K562 (cell line): ENCODE results near the gene PPP1R14D. TPM values are rescaled to one million over a fixed set of nuclear protein-coding genes. Genes with fewer than 3 reads are reported as not detected.
A peak's percentile ranks its signal among the peaks of the same experiment; 100 is the strongest.

Experiments
- ARHGAP35 ChIP-seq: fragments of 450-650 bp; IDR thresholded peaks from 2 replicates; pipeline ENCODE4 v1.6.1; 2018; ENCODE audit not compliant: partially characterized antibody
- CBX8 ChIP-seq: fragments of 200-600 bp; sonication (generic); IDR thresholded peaks from 2 replicates; pipeline ENCODE4 v1.6.1; 2012; ENCODE audit warnings: borderline replicate concordance, mixed run types, low read depth, mild to moderate bottlenecking, moderate library complexity, mixed read lengths, low read length, control low read depth, inconsistent platforms; ENCODE audit not compliant: poor library complexity, severe bottlenecking; ENCODE audit errors: extremely low read depth
- ELF4 ChIP-seq: fragments of 450-650 bp; formaldehyde crosslinking; IDR thresholded peaks from 2 replicates; pipeline ENCODE4 v1.4.0; 2022; ENCODE audit warnings: missing genetic modification characterization
- HIVEP1 ChIP-seq: fragments of 250-450 bp; sonication (Bioruptor Pico); IDR thresholded peaks from 2 replicates; pipeline ENCODE4 v1.4.0; 2020; ENCODE audit warnings: mild to moderate bottlenecking
- KDM2B ChIP-seq: fragments of 250-450 bp; sonication (Bioruptor Pico); IDR thresholded peaks from 2 replicates; pipeline ENCODE4 v1.8.0; 2021; ENCODE audit warnings: mild to moderate bottlenecking, moderate library complexity
- MEIS2 ChIP-seq: fragments of 450-650 bp; IDR thresholded peaks from 2 replicates; pipeline ENCODE4 v1.6.1; 2014; ENCODE audit warnings: mild to moderate bottlenecking; ENCODE audit not compliant: partially characterized antibody
- NFIX ChIP-seq: fragments of 250-450 bp; sonication (Bioruptor Pico); IDR thresholded peaks from 2 replicates; pipeline ENCODE4 v1.4.0; 2020; ENCODE audit warnings: low read depth, mild to moderate bottlenecking, moderate library complexity
- POLR3G ChIP-seq: IDR thresholded peaks from 2 replicates; pipeline ENCODE4 v1.6.1; 2011; ENCODE audit not compliant: insufficient read length, insufficient replicate concordance; ENCODE audit errors: extremely low read depth
- SRF ChIP-seq, 2 experiments: fragments of 250-450, 450-650 bp in 1 of 2; sonication (Bioruptor Pico) in 1 of 2; sonication (generic) in 1 of 2; formaldehyde crosslinking; IDR thresholded peaks; 2 replicates each; pipeline versions ENCODE4 v1.5.0 to v1.5.1; 2020 to 2022; ENCODE audit warnings: mild to moderate bottlenecking in 1 of 2, missing genetic modification reagents in 1 of 2
- TARDBP ChIP-seq: fragments of 450-650 bp; IDR thresholded peaks from 2 replicates; pipeline ENCODE4 v1.6.1; 2016
- TRIM24 ChIP-seq, 2 experiments: fragments of 450-650 bp; IDR thresholded peaks; 2 replicates each; pipeline ENCODE4 v1.6.1; 2016
- ZNF3 ChIP-seq: fragments of 250-450 bp; sonication (Bioruptor Pico); IDR thresholded peaks from 2 replicates; pipeline ENCODE4 v1.5.0; 2021; ENCODE audit warnings: mild to moderate bottlenecking, moderate library complexity
- ZNF780A ChIP-seq: fragments of 250-450 bp; sonication (Bioruptor Pico); IDR thresholded peaks from 2 replicates; pipeline ENCODE4 v1.5.0; 2021; ENCODE audit warnings: mild to moderate bottlenecking
- ZSCAN32 ChIP-seq: fragments of 450-650 bp; formaldehyde crosslinking; IDR thresholded peaks from 2 replicates; pipeline ENCODE4 v1.4.0; 2020; ENCODE audit warnings: mild to moderate bottlenecking, moderate library complexity
- polyA plus RNA-seq, 8 experiments: library from polyadenylated mRNA; depleted of rRNA in 4 of 8; stranded (reverse) in 5 of 8; unstranded in 3 of 8; fragments of >200 nt; fragmentation: Nextera tagmentation in 2 of 8; fragmentation: Illumina TruSeq in 1 of 8; extraction: Ambion mirVana in 2 of 8; extraction: Trizol in 1 of 8; gene quantifications; 2 replicates each; pipeline versions ENCODE4 v1.2.1 to v1.2.3, GENCODE V29; 2011 to 2014; ENCODE audit warnings: inconsistent platforms in 1 of 8, missing spikeins in 1 of 8
- total RNA-seq, 7 experiments: library from RNA; depleted of rRNA in 6 of 7; stranded (reverse); fragments of >200 nt in 6 of 7; fragmentation: Illumina TruSeq in 2 of 7; extraction: Trizol in 2 of 7; gene quantifications; 2 replicates each; pipeline versions ENCODE4 v1.2.1 to v1.2.3, GENCODE V29; 2011 to 2021; ENCODE audit warnings: low replicate concordance in 1 of 7
- TF ChIP-seq, protein P1 (sequence below): fragments of 250-450 bp; sonication (Bioruptor Pico); IDR thresholded peaks from 2 replicates; pipeline ENCODE4 v1.5.0; 2021; ENCODE audit warnings: mild to moderate bottlenecking, moderate library complexity
- TF ChIP-seq, protein P2 (sequence below): fragments of 200-400 bp; formaldehyde crosslinking; IDR thresholded peaks from 2 replicates; pipeline ENCODE4 v1.6.1; 2017; ENCODE audit warnings: mild to moderate bottlenecking, low read depth, low read length, moderate library complexity
- TF ChIP-seq, protein P3 (sequence below): fragments of 250-450 bp; sonication (Bioruptor Pico); IDR thresholded peaks from 2 replicates; pipeline ENCODE4 v1.4.0; 2020

Gene PPP1R14D
- total and polyA plus RNA-seq, 9 of the 15 experiments (the other 6 are each of a cell fraction or from before 2014, with no cell fraction given): 0.11 to 0.18 TPM; not detected in 7

DNA sequence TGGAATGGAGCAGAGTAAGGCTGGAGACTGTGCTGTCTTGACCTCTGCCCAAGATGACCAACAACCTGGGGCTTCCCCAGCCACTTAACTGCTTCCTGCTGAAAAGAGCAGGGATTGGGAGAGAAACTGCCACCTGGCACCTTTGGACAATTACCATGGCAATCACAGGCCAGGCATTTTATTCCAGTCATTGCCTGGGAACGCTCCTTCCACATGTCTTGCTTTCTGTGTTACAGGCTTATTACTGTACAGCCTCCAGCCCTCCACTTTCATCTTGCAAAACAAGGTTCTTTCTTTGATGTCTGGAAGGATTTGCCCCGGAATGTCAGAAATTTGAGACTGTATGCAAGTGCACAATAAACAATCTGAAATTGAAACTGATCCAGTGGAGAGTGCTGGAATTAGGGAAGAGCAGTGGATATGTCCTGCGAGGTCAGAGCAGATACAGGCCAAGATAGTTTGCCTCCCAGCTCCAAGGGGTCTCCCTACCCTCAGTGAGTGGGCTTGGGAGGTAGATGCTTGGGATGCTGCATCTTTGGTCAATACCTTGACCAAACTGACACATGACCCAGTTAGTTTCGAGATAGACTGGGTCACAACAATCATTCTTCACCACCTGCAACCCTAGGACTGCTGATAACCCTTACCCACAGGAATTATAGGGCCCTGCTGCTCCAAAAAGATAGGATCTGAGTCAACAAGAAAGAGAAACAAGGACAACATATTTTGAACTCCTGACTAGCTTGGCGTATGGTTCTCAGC, 2.7 kb downstream of the PPP1R14D start (continued):
- TF ChIP-seq SRF (CRISPR knock-in tag; IDR thresholded peaks at IDR 0.05) (no peak), TARDBP (peak; percentile 92; the same call in 1 of the 2 replicates), ARHGAP35 (no peak), CBX8 (no peak), ELF4 (CRISPR knock-in tag) (peak; percentile 67; the same call in 1 of the 2 replicates), NFIX (CRISPR knock-in tag) (no peak), POLR3G (no peak), KDM2B (no peak), MEIS2 (peak; percentile 80), TRIM24 (IDR thresholded peaks at IDR 0.05) (peak; percentile 77 to 90), ZNF3 (no peak), ZNF780A (CRISPR knock-in tag) (no peak), HIVEP1 (CRISPR knock-in tag) (no peak), ZSCAN32 (CRISPR knock-in tag) (no peak)
- TF ChIP-seq, protein P1, sequence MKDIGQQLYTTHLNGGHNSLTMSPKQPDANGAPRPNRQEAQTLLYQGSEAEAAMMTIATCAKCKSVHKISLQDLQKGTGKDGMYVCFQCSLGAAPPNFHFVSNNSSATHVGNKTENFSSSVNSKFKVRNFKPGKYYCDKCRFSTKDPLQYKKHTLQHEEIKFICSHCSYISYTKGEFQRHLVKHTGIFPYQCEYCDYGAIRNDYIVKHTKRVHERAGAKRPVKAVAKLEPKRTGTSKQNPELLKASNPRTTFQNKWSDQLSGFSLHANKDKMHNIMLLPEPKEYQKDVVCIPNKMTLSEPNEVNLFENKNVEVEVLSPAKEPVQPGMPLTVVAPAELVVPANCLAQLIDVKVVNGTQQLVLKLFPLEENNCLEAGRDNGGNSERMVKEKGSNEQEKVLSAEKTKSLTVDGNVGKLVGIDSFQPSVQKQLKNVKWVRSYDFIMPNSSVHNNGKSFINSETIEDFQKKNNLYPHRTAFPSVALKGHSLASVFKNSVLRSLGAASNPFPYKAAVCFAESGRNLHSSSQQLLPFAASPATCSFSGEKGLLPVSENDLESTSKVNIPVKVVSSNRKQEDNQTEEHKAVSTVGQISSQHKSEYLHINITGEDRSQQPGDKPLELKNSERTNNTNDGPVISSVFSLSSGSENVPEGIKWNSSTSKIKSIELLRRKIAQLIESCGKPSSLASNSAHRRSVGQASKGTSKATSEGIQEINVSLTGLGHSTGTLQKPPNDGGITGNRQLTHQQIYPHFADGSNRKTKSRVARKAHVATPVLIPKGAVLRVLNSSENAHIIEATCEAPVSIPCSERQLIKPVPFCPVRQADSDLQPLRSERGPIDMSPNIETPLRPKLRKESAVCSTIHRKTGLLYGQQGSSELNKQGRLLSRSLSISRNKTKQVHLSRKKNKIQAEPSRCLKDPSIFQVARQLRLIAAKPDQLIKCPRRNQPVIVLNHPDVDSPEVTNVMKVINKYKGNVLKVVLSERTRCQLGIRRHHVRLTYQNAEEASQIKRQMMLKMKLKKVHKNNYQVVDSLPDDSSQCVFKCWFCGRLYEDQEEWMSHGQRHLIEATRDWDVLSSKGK (CRISPR knock-in tag): no peak
- TF ChIP-seq, protein P2, sequence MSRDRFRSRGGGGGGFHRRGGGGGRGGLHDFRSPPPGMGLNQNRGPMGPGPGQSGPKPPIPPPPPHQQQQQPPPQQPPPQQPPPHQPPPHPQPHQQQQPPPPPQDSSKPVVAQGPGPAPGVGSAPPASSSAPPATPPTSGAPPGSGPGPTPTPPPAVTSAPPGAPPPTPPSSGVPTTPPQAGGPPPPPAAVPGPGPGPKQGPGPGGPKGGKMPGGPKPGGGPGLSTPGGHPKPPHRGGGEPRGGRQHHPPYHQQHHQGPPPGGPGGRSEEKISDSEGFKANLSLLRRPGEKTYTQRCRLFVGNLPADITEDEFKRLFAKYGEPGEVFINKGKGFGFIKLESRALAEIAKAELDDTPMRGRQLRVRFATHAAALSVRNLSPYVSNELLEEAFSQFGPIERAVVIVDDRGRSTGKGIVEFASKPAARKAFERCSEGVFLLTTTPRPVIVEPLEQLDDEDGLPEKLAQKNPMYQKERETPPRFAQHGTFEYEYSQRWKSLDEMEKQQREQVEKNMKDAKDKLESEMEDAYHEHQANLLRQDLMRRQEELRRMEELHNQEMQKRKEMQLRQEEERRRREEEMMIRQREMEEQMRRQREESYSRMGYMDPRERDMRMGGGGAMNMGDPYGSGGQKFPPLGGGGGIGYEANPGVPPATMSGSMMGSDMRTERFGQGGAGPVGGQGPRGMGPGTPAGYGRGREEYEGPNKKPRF: no peak
- TF ChIP-seq, protein P3, sequence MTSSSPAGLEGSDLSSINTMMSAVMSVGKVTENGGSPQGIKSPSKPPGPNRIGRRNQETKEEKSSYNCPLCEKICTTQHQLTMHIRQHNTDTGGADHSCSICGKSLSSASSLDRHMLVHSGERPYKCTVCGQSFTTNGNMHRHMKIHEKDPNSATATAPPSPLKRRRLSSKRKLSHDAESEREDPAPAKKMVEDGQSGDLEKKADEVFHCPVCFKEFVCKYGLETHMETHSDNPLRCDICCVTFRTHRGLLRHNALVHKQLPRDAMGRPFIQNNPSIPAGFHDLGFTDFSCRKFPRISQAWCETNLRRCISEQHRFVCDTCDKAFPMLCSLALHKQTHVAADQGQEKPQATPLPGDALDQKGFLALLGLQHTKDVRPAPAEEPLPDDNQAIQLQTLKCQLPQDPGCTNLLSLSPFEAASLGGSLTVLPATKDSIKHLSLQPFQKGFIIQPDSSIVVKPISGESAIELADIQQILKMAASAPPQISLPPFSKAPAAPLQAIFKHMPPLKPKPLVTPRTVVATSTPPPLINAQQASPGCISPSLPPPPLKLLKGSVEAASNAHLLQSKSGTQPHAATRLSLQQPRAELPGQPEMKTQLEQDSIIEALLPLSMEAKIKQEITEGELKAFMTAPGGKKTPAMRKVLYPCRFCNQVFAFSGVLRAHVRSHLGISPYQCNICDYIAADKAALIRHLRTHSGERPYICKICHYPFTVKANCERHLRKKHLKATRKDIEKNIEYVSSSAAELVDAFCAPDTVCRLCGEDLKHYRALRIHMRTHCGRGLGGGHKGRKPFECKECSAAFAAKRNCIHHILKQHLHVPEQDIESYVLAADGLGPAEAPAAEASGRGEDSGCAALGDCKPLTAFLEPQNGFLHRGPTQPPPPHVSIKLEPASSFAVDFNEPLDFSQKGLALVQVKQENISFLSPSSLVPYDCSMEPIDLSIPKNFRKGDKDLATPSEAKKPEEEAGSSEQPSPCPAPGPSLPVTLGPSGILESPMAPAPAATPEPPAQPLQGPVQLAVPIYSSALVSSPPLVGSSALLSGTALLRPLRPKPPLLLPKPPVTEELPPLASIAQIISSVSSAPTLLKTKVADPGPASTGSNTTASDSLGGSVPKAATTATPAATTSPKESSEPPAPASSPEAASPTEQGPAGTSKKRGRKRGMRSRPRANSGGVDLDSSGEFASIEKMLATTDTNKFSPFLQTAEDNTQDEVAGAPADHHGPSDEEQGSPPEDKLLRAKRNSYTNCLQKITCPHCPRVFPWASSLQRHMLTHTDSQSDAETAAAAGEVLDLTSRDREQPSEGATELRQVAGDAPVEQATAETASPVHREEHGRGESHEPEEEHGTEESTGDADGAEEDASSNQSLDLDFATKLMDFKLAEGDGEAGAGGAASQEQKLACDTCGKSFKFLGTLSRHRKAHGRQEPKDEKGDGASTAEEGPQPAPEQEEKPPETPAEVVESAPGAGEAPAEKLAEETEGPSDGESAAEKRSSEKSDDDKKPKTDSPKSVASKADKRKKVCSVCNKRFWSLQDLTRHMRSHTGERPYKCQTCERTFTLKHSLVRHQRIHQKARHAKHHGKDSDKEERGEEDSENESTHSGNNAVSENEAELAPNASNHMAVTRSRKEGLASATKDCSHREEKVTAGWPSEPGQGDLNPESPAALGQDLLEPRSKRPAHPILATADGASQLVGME (CRISPR knock-in tag): no peak
